HCT116 (cell line): ENCODE data around the gene CYP2A6. TPM values are rescaled to one million over a fixed set of nuclear protein-coding genes. Genes with fewer than 3 reads are reported as not detected.

Source experiments
- ATAC-seq: fragments of 200-7000 bp; cut with Tn5 transposase; 2 replicates; pipeline ENCODE4 v1.9.1; 2020; ENCODE audit warnings: mild to moderate bottlenecking, moderate library complexity
- BruUV-seq: library from RNA; stranded (reverse); fragments of 400-500 nt; replicated peaks from 2 replicates; lab custom pipeline; 2021; lab: Mats Ljungman, UMichigan
- CTCF ChIA-PET: fragments of 300-600 bp; sonication (Branson Sonifier 250); formaldehyde crosslinking; loops from one replicate; lab custom pipeline; 2021; ENCODE audit warnings: antibody characterized with exemption; lab: Charles Lee
- POLR2A ChIA-PET: fragments of 300-600, 350-600 bp; sonication (Branson Sonifier 250); formaldehyde crosslinking; loops from one replicate; lab custom pipeline; 2021; ENCODE audit warnings: antibody characterized with exemption; lab: Charles Lee
- RAD21 ChIA-PET, 2 experiments: fragments of 300-600 bp; sonication (Branson Sonifier 250); formaldehyde crosslinking; loops; one replicate each; lab custom pipeline; 2023; ENCODE audit warnings: low total read pairs in 2 of 2; ENCODE audit not compliant: uncharacterized antibody in 2 of 2, unreplicated experiment in 2 of 2, low non-redundant PET in 1 of 2; lab: Charles Lee
- DNase-seq: peaks from one replicate; pipeline ENCODE4 v3.0.0-alpha.2; 2010; ENCODE audit warnings: low read depth, low spot score
- H2AFZ ChIP-seq: fragments of 200-600 bp; shearing (Covaris generic), sonication (generic); 2 replicates; pipeline ENCODE4 v1.6.1; 2017; ENCODE audit warnings: low read depth, mixed run types, mixed read lengths, antibody characterized with exemption, low read length; ENCODE audit not compliant: poor library complexity, severe bottlenecking
- H3K27ac ChIP-seq: 2 replicates; pipeline ENCODE4 v1.5.1; 2012; ENCODE audit warnings: low read depth, low read length
- H3K27me3 ChIP-seq: fragments of 200-600 bp; sonication (generic); 2 replicates; pipeline ENCODE4 v1.6.1; 2016; ENCODE audit warnings: mixed run types, low read length, mixed read lengths; ENCODE audit not compliant: insufficient read depth
- H3K36me3 ChIP-seq, 2 experiments: fragments of 200-500 bp in 1 of 2; fragments of 200-600 bp in 1 of 2; sonication (Bioruptor generic) in 1 of 2; sonication (generic) in 1 of 2; 2 replicates each; pipeline versions ENCODE4 v1.5.1 to v1.6.1; 2014 to 2016; ENCODE audit warnings: low read length in 2 of 2, inconsistent platforms in 1 of 2, mixed read lengths in 1 of 2, mixed run types in 1 of 2; ENCODE audit not compliant: insufficient read depth in 2 of 2, control insufficient read depth in 1 of 2
- H3K4me1 ChIP-seq, 2 experiments: fragments of 200-600 bp in 1 of 2; sonication (generic) in 1 of 2; 2 replicates each; pipeline versions ENCODE4 v1.5.1 to v1.6.1; 2012 to 2017; ENCODE audit warnings: low read length in 2 of 2, inconsistent platforms in 1 of 2, mild to moderate bottlenecking in 1 of 2, mixed read lengths in 1 of 2, mixed run types in 1 of 2, moderate library complexity in 1 of 2; ENCODE audit not compliant: insufficient read depth in 2 of 2, control insufficient read depth in 1 of 2
- H3K4me2 ChIP-seq: fragments of 200-600 bp; sonication (generic); 2 replicates; pipeline ENCODE4 v1.6.1; 2017; ENCODE audit warnings: mixed run types, low read length, mixed read lengths
- H3K4me3 ChIP-seq, 2 experiments: fragments of 200-600 bp in 1 of 2; sonication (generic) in 1 of 2; replicated peaks in 1 of 2; 2 replicates each; pipeline ENCODE4 v1.5.1; 2011 to 2016; ENCODE audit warnings: low read length in 2 of 2, control low read depth in 1 of 2, low read depth in 1 of 2, mild to moderate bottlenecking in 1 of 2, mixed read lengths in 1 of 2, mixed run types in 1 of 2
- H3K79me2 ChIP-seq: fragments of 200-600 bp; sonication (generic); 2 replicates; pipeline ENCODE4 v1.6.1; 2017; ENCODE audit warnings: mild to moderate bottlenecking, mixed run types, low read length, moderate library complexity, mixed read lengths; ENCODE audit not compliant: insufficient read depth
- H3K9ac ChIP-seq: fragments of 200-600 bp; sonication (generic); 2 replicates; pipeline ENCODE4 v1.6.1; 2016; ENCODE audit warnings: low read length, mixed read lengths
- H3K9me2 ChIP-seq: fragments of 200-600 bp; sonication (generic), shearing (Covaris generic); 2 replicates; pipeline ENCODE4 v1.6.1; 2017; ENCODE audit warnings: mixed run types, mild to moderate bottlenecking, moderate library complexity; ENCODE audit not compliant: insufficient read depth
- H3K9me3 ChIP-seq, 2 experiments: fragments of 200-500 bp in 1 of 2; fragments of 200-600 bp in 1 of 2; sonication (Bioruptor generic) in 1 of 2; sonication (generic) in 1 of 2; 2 replicates each; pipeline ENCODE4 v1.6.1; 2014 to 2017; ENCODE audit warnings: low read length in 2 of 2, mixed read lengths in 2 of 2, inconsistent platforms in 1 of 2, low read depth in 1 of 2, mild to moderate bottlenecking in 1 of 2, mixed run types in 1 of 2, moderate library complexity in 1 of 2; ENCODE audit not compliant: control insufficient read depth in 1 of 2, insufficient read depth in 1 of 2
- H4K20me1 ChIP-seq: fragments of 200-600 bp; sonication (generic), shearing (Covaris generic); 2 replicates; pipeline ENCODE4 v1.6.1; 2017; ENCODE audit warnings: mixed run types, mild to moderate bottlenecking, moderate library complexity; ENCODE audit not compliant: insufficient read depth
- FOSL1 ChIP-seq: IDR thresholded peaks from 2 replicates; pipeline ENCODE4 v1.6.1; 2012; ENCODE audit warnings: low read depth
- JUND ChIP-seq: IDR thresholded peaks from 2 replicates; pipeline ENCODE4 v1.6.1; 2012
- POLR2AphosphoS5 ChIP-seq: IDR thresholded peaks from 2 replicates; pipeline ENCODE4 v1.6.1; 2011; ENCODE audit warnings: mild to moderate bottlenecking, low read depth, low read length, moderate library complexity
- SIN3A ChIP-seq: IDR thresholded peaks from 2 replicates; pipeline ENCODE4 v1.6.1; 2012; ENCODE audit warnings: low read depth
- SRF ChIP-seq: IDR thresholded peaks from 2 replicates; pipeline ENCODE4 v1.6.1; 2012; ENCODE audit warnings: low read depth
- ZNF274 ChIP-seq: fragments of 200-500 bp; sonication (Bioruptor generic); IDR thresholded peaks from 2 replicates; pipeline ENCODE4 v1.6.1; 2014; ENCODE audit warnings: mild to moderate bottlenecking, low read depth, low read length, inconsistent platforms
- intact Hi-C: fragments of 100-400 bp; cut with micrococcal nuclease; formaldehyde crosslinking; loops from 2 replicates; pipeline ENCODE4 v1.10.0; 2022
- total RNA-seq: library from RNA; stranded (reverse); gene quantifications from one replicate; pipeline ENCODE4 v1.2.1, GENCODE V29; 2021; ENCODE audit not compliant: unreplicated experiment
- TF ChIP-seq, protein P1 (sequence below): IDR thresholded peaks from 2 replicates; pipeline ENCODE4 v1.6.1; 2012
- TF ChIP-seq, protein P2 (sequence below): IDR thresholded peaks from 2 replicates; pipeline ENCODE4 v1.6.1; 2012; ENCODE audit warnings: low read depth
- TF ChIP-seq, protein P3 (sequence below): IDR thresholded peaks from 2 replicates; pipeline ENCODE4 v1.6.1; 2012

Gene CYP2A6
- total RNA-seq, 1 experiment from 2014 or later: 0.57 TPM

DNA sequence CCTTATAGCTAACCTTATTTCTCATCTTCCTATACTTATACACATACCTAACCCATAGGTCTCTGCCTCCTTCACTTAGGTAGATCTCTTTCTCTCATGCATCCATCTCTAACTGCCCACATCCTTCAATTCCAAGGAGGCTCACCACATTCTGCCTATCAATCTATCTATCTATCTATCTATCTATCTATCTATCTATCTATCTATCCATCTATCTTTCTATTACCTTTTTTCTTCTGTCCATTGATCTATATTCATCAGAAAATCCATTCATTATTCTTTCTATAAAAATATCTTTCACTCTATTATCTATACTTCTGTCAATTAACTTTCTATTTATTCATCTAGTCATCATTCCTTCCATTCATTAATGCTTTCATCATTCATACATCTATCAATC lies 42.9 kb upstream of the CYP2A6 start:
- H3K36me3 ChIP-seq: no peaks in the 10 kb centered on the region
- ChIA-PET CTCF (no interaction called here), POLR2A (no interaction called here), RAD21 (no interaction called here)
- no peak overlapping the region for H3K4me2 ChIP-seq
- H3K4me1 ChIP-seq: no peaks in the 10 kb centered on the region
- TF ChIP-seq, protein P1, sequence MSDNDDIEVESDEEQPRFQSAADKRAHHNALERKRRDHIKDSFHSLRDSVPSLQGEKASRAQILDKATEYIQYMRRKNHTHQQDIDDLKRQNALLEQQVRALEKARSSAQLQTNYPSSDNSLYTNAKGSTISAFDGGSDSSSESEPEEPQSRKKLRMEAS: no peak
- TF ChIP-seq, protein P2, sequence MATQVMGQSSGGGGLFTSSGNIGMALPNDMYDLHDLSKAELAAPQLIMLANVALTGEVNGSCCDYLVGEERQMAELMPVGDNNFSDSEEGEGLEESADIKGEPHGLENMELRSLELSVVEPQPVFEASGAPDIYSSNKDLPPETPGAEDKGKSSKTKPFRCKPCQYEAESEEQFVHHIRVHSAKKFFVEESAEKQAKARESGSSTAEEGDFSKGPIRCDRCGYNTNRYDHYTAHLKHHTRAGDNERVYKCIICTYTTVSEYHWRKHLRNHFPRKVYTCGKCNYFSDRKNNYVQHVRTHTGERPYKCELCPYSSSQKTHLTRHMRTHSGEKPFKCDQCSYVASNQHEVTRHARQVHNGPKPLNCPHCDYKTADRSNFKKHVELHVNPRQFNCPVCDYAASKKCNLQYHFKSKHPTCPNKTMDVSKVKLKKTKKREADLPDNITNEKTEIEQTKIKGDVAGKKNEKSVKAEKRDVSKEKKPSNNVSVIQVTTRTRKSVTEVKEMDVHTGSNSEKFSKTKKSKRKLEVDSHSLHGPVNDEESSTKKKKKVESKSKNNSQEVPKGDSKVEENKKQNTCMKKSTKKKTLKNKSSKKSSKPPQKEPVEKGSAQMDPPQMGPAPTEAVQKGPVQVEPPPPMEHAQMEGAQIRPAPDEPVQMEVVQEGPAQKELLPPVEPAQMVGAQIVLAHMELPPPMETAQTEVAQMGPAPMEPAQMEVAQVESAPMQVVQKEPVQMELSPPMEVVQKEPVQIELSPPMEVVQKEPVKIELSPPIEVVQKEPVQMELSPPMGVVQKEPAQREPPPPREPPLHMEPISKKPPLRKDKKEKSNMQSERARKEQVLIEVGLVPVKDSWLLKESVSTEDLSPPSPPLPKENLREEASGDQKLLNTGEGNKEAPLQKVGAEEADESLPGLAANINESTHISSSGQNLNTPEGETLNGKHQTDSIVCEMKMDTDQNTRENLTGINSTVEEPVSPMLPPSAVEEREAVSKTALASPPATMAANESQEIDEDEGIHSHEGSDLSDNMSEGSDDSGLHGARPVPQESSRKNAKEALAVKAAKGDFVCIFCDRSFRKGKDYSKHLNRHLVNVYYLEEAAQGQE: no peak
- TF ChIP-seq JUND (no peak), ZNF274 (no peak), FOSL1 (no peak), SRF (no peak), POLR2AphosphoS5 (no peak), SIN3A (no peak)
- TF ChIP-seq, protein P3, sequence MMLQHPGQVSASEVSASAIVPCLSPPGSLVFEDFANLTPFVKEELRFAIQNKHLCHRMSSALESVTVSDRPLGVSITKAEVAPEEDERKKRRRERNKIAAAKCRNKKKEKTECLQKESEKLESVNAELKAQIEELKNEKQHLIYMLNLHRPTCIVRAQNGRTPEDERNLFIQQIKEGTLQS: no peak
- no TSS peak for BruUV-seq
- no peak overlapping the region for H3K9ac ChIP-seq
- no peak for DNase-seq
- no peaks in the 10 kb centered on the region for H3K9me3 ChIP-seq
- intact Hi-C loops: no loop called here
- no peak overlapping the region for H2AFZ ChIP-seq
- H3K79me2 ChIP-seq: no peaks in the 10 kb centered on the region
- H3K27me3 ChIP-seq: peaks cover 57% of the 10 kb centered on the region
- no peak overlapping the region for H3K27ac ChIP-seq
- H3K9me2 ChIP-seq: no peaks in the 10 kb centered on the region
- ATAC-seq: no peak
- no peaks in the 10 kb centered on the region for H4K20me1 ChIP-seq
- no peak overlapping the region for H3K4me3 ChIP-seq
